Brain microvascular endothelial cell (primary cell): ENCODE measurements around the gene NAT14.

Experiments used
- DNase-seq: peaks from one replicate; pipeline ENCODE4 v3.0.0-alpha.2; 2020
- H3K27ac ChIP-seq: fragments of 250-450 bp; sonication (Bioruptor Pico); 2 replicates; pipeline ENCODE4 v1.5.1; 2020; ENCODE audit warnings: mild to moderate bottlenecking, moderate library complexity
- H3K27me3 ChIP-seq: fragments of 250-450 bp; sonication (Bioruptor Pico); replicated peaks from 2 replicates; pipeline ENCODE4 v1.5.1; 2020; ENCODE audit warnings: mild to moderate bottlenecking
- H3K36me3 ChIP-seq: fragments of 250-450 bp; sonication (Bioruptor Pico); replicated peaks from 2 replicates; pipeline ENCODE4 v1.5.1; 2020; ENCODE audit warnings: mild to moderate bottlenecking
- H3K4me3 ChIP-seq: 2 replicates; pipeline ENCODE4 v1.5.1; 2011; ENCODE audit warnings: low read depth, mild to moderate bottlenecking, control low read depth, low read length, moderate library complexity
- CTCF ChIP-seq: IDR thresholded peaks from 2 replicates; pipeline ENCODE4 v1.5.1; 2011; ENCODE audit warnings: low read depth, mild to moderate bottlenecking, moderate library complexity, low read length, control low read depth, inconsistent platforms; ENCODE audit errors: missing control alignments
- in situ Hi-C: cut with HindIII; loops from 2 replicates; pipeline ENCODE4 v1.10.0; 2017; ENCODE audit warnings: low sequenced_read_pairs, low pct_ligation_motif_present

NAT14 gene

GRCh38 chr19:55464662-55465054, 20.3 kb upstream of the NAT14 start, which contains the start of gene C19orf85:
TSS of gene C19orf85 (minus strand) at chr19:55464751. CDS start at chr19:55464554, 197 bp downstream.
- no peaks in the 10 kb centered on the region for H3K27me3 ChIP-seq
- H3K4me3 ChIP-seq, result no peak within 1 kb of the TSS
- DNase-seq, result no peak
- H3K27ac ChIP-seq, result no peak within 1 kb of the TSS
- TF ChIP-seq CTCF, result no peak
- no peaks in the 10 kb centered on the region for H3K36me3 ChIP-seq
- in situ Hi-C loops, result no loop called here

- in situ Hi-C loops, result no loop called here
- Histone ChIP-seq H3K27me3 (no peaks in the 10 kb centered on the region), H3K27ac (no peak overlapping the region), H3K36me3 (no peaks in the 10 kb centered on the region), H3K4me3 (no peak overlapping the region)
- no peak for TF ChIP-seq CTCF
- DNase-seq, result no peak
These were observed 19.3 kb upstream of the NAT14 start for GRCh38 chr19:55465460-55466240.

GRCh38 chr19:55466241-55466614, 18.8 kb upstream of the NAT14 start:
- in situ Hi-C loops, result no loop called here
- no peaks in the 10 kb centered on the region for H3K36me3 ChIP-seq
- H3K27ac ChIP-seq, result no peak overlapping the region
- DNase-seq, result no peak
- H3K27me3 ChIP-seq, result no peaks in the 10 kb centered on the region
- H3K4me3 ChIP-seq, result no peak overlapping the region
- TF ChIP-seq CTCF, result no peak

GRCh38 chr19:55467236-55468053, 17.5 kb upstream of the NAT14 start:
- Histone ChIP-seq H3K4me3 (no peak overlapping the region), H3K27ac (no peak overlapping the region), H3K36me3 (no peaks in the 10 kb centered on the region), H3K27me3 (no peaks in the 10 kb centered on the region)
- no peak for DNase-seq
- in situ Hi-C loops, result no loop called here
- peak; percentile 71 for TF ChIP-seq CTCF

GRCh38 chr19:55468054-55468393, 17.0 kb upstream of the NAT14 start:
- in situ Hi-C loops, result no loop called here
- no peak overlapping the region for H3K4me3 ChIP-seq
- TF ChIP-seq CTCF, result no peak
- no peak overlapping the region for H3K27ac ChIP-seq
- no peak for DNase-seq
- H3K27me3 ChIP-seq, result no peaks in the 10 kb centered on the region
- H3K36me3 ChIP-seq, result no peaks in the 10 kb centered on the region
